Colon (tissue), 2 donors: ENCODE measurements around the gene IMPACT.
A peak's percentile ranks its signal among the peaks of the same experiment; 100 is the strongest.

Source experiments
- FAIRE-seq: peaks from 2 replicates; lab custom pipeline; 2012; peaks lifted over from hg19 to GRCh38; lab: Jason Lieb, UNC
- donor health status: control.
- donor health status: control.

Gene IMPACT

GRCh38 chr18:24421831-24422230 lies 4.6 kb upstream of the IMPACT start:
- no peak for FAIRE-seq

GRCh38 chr18:24426073-24426397 lies 435 bp upstream of the IMPACT start:
- no peak for FAIRE-seq

GRCh38 chr18:24427484-24427883 lies 1.0 kb downstream of the IMPACT start:
- FAIRE-seq = no peak

- no peak for FAIRE-seq
Measured at GRCh38 chr18:24428709-24429108, 2.2 kb downstream of the IMPACT start.

- FAIRE-seq = no peak
Measured at GRCh38 chr18:24429188-24429587, 2.7 kb downstream of the IMPACT start.

- FAIRE-seq = no peak
Measured at GRCh38 chr18:24432618-24433017, 6.1 kb downstream of the IMPACT start.

- FAIRE-seq = no peak
Measured at GRCh38 chr18:24436939-24437338, 10.5 kb downstream of the IMPACT start.

- no peak for FAIRE-seq
Measured at GRCh38 chr18:24443870-24444269, 17.4 kb downstream of the IMPACT start.

GRCh38 chr18:24446453-24446852 lies 20.0 kb downstream of the IMPACT start:
- FAIRE-seq = no peak

GRCh38 chr18:24446953-24447538 lies 20.6 kb downstream of the IMPACT start:
- FAIRE-seq = peak; percentile 88

- FAIRE-seq = no peak
Measured at GRCh38 chr18:24447961-24448360, 21.5 kb downstream of the IMPACT start.

- FAIRE-seq = no peak
Measured at GRCh38 chr18:24456549-24456948, 30.1 kb downstream of the IMPACT start.

GRCh38 chr18:24459772-24460171 lies 33.3 kb downstream of the IMPACT start:
- FAIRE-seq = no peak

- peak; percentile 24 for FAIRE-seq
Measured at GRCh38 chr18:24460388-24460787, 33.9 kb downstream of the IMPACT start, which contains the start of gene HRH4. Gene HRH4, plus strand, starts transcription at chr18:24460637. Its CDS starts 92 bp downstream, at chr18:24460729.

GRCh38 chr18:24461996-24462395 lies 35.5 kb downstream of the IMPACT start:
- FAIRE-seq = no peak

GRCh38 chr18:24462838-24463775 lies 36.6 kb downstream of the IMPACT start:
- no peak for FAIRE-seq

- FAIRE-seq = no peak
Measured at GRCh38 chr18:24465486-24465885, 39.0 kb downstream of the IMPACT start.

GRCh38 chr18:24466771-24467170 lies 40.3 kb downstream of the IMPACT start:
- FAIRE-seq = no peak

- FAIRE-seq = no peak
Measured at GRCh38 chr18:24470022-24470618, 43.6 kb downstream of the IMPACT start.

GRCh38 chr18:24470805-24471204 lies 44.3 kb downstream of the IMPACT start:
- FAIRE-seq = no peak

- no peak for FAIRE-seq
Measured at GRCh38 chr18:24472591-24472990, 46.1 kb downstream of the IMPACT start.

GRCh38 chr18:24474406-24474805 lies 47.9 kb downstream of the IMPACT start:
- no peak for FAIRE-seq

- FAIRE-seq = no peak
Measured at GRCh38 chr18:24475926-24476589, 49.6 kb downstream of the IMPACT start.
